ENCODE data around the gene SNX10. TPM values are rescaled to one million over a fixed set of nuclear protein-coding genes. Genes with fewer than 3 reads are reported as not detected.

Gene SNX10
- total RNA-seq, 1 experiment from 2014 or later, result not detected

GRCh38 chr7:26298472-26299058 lies 6.9 kb downstream of the SNX10 start:
- no peak for DNase-seq (ENCODE audit: low spot score)

- DNase-seq (ENCODE audit: low spot score), result no peak
These were observed 13.6 kb downstream of the SNX10 start for GRCh38 chr7:26305090-26305868.

- no peak for DNase-seq (ENCODE audit: low spot score)
These were observed 14.4 kb downstream of the SNX10 start for GRCh38 chr7:26305869-26306665.

- no peak for DNase-seq (ENCODE audit: low spot score)
These were observed 15.1 kb downstream of the SNX10 start for GRCh38 chr7:26306790-26307189.

- no peak for DNase-seq (ENCODE audit: low spot score)
These were observed 15.6 kb downstream of the SNX10 start for GRCh38 chr7:26307226-26307625.

- no peak for DNase-seq (ENCODE audit: low spot score)
These were observed 16.1 kb downstream of the SNX10 start for GRCh38 chr7:26307791-26308190.

GRCh38 chr7:26308551-26308950 lies 16.9 kb downstream of the SNX10 start:
- no peak for DNase-seq (ENCODE audit: low spot score)

- DNase-seq (ENCODE audit: low spot score), result no peak
These were observed 17.4 kb downstream of the SNX10 start for GRCh38 chr7:26309089-26309488.

GRCh38 chr7:26311798-26312197 lies 20.1 kb downstream of the SNX10 start:
- DNase-seq (ENCODE audit: low spot score), result no peak

GRCh38 chr7:26317211-26317610 lies 25.5 kb downstream of the SNX10 start:
- DNase-seq (ENCODE audit: low spot score), result no peak

- no peak for DNase-seq (ENCODE audit: low spot score)
These were observed 27.3 kb downstream of the SNX10 start for GRCh38 chr7:26318921-26319320.

- no peak for DNase-seq (ENCODE audit: low spot score)
These were observed 28.0 kb downstream of the SNX10 start for GRCh38 chr7:26319636-26320035.

- no peak for DNase-seq (ENCODE audit: low spot score)
These were observed 29.2 kb downstream of the SNX10 start for GRCh38 chr7:26320878-26321277.

- DNase-seq (ENCODE audit: low spot score), result no peak
These were observed 29.8 kb downstream of the SNX10 start for GRCh38 chr7:26321435-26321834.

- no peak for DNase-seq (ENCODE audit: low spot score)
These were observed 34.5 kb downstream of the SNX10 start for GRCh38 chr7:26326211-26326610.

- no peak for DNase-seq (ENCODE audit: low spot score)
These were observed 37.1 kb downstream of the SNX10 start for GRCh38 chr7:26328498-26329390.

- DNase-seq (ENCODE audit: low spot score), result no peak
These were observed 38.0 kb downstream of the SNX10 start for GRCh38 chr7:26329520-26330255.

GRCh38 chr7:26331113-26331512 lies 39.5 kb downstream of the SNX10 start:
- DNase-seq (ENCODE audit: low spot score), result no peak

GRCh38 chr7:26331789-26332188 lies 40.1 kb downstream of the SNX10 start:
- no peak for DNase-seq (ENCODE audit: low spot score)

- no peak for DNase-seq (ENCODE audit: low spot score)
These were observed 41.0 kb downstream of the SNX10 start for GRCh38 chr7:26332698-26333097.
